Measurements from ENCODE around the gene DCDC2B.

The DCDC2B gene

DNA sequence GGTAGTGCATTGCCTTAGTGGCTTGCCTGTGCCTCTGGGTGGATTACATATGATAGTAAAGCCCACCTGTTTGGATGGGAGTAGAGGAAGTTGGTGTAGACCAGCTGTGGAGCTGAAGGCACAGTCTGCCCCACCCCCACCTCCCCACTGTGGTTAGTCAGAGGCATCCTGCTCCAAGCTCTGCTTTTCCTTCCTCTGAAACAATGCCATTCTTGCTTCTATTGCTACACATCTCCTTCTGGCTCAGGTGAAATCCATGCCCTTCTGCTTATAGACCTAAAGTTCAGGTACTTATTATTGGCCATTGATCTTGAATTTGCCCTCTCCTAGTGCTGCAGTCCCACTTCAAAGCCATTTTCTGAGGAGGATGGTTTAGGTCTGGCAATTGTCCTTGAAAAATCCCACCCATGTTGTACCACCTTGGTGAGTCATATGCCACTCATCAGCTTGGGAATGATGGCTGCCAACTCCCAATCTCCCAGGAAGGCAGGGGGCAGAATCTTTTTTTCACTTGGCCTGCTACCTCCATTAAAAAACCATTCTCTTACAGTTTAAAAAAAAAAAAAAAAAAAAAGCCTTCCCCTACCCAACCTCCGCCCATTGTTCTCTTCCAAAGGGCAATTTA, 36.2 kb upstream of the DCDC2B start:
- Histone ChIP-seq H4K20me1 (ENCODE audit: insufficient read depth) (no peaks in the 10 kb centered on the region), H2AFZ (ENCODE audit: low read depth) (no peak overlapping the region), H3K9ac (no peak overlapping the region), H3K27me3 (ENCODE audit: insufficient read depth, low read depth) (no peaks in the 10 kb centered on the region), H3K4me2 (no peak overlapping the region), H3K4me1 (ENCODE audit: low read depth, poor library complexity, severe bottlenecking) (peaks cover 11% of the 10 kb centered on the region), H3K36me3 (ENCODE audit: insufficient read depth) (peaks cover 7% of the 10 kb centered on the region; the same call in 1 of the 2 replicates), H3K27ac (no peak overlapping the region), H3K79me2 (ENCODE audit: insufficient read depth, low read depth) (no peaks in the 10 kb centered on the region), H3K4me3 (IDR thresholded peaks at IDR 0.05; ENCODE audit: insufficient read depth, low read depth, low read length) (no peak overlapping the region)
- TF ChIP-seq, protein P1, sequence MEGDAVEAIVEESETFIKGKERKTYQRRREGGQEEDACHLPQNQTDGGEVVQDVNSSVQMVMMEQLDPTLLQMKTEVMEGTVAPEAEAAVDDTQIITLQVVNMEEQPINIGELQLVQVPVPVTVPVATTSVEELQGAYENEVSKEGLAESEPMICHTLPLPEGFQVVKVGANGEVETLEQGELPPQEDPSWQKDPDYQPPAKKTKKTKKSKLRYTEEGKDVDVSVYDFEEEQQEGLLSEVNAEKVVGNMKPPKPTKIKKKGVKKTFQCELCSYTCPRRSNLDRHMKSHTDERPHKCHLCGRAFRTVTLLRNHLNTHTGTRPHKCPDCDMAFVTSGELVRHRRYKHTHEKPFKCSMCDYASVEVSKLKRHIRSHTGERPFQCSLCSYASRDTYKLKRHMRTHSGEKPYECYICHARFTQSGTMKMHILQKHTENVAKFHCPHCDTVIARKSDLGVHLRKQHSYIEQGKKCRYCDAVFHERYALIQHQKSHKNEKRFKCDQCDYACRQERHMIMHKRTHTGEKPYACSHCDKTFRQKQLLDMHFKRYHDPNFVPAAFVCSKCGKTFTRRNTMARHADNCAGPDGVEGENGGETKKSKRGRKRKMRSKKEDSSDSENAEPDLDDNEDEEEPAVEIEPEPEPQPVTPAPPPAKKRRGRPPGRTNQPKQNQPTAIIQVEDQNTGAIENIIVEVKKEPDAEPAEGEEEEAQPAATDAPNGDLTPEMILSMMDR (conservative IDR thresholded peaks at IDR 0.05; ENCODE audit: low read depth, low read length), result no peak

DNA sequence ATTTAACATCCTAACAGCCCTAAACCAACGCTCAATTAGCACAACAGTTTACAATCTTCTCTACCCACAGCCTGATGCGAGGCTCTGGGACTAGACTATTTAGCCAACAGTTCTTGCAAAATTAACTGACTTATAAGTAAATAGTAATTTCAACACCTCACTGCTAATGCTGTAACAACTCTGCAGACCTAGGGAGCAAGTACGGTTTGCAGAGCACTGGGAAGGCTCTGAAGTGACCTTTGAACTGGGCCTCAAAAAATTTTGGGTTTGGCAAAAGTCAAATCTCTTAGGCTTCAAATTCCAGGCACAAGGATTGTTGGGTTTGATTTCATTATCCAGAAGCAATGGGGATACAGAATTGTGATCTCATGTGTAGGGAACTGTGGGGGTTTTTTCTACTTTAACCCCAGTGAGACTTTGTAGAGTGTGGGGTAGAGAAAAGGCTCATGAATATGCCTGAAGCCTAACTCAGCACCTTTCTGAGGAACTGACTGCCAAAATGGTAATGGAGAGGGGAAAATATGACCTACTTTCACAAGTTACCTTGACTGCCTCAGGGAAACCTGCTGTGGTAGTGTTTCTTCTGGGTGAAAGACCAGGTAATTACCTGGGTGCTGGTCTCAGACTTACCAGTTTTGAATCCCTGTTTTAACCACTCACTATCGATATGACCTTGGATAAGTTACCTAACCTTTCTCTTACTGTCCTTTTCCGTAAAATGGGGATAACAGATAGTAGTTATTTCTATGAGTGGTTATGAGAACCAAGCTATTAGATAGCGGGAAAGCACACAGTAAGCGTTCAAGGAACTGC, 30.3 kb upstream of the DCDC2B start:
- TF ChIP-seq, protein P1 (conservative IDR thresholded peaks at IDR 0.05; ENCODE audit: low read depth, low read length), result no peak
- Histone ChIP-seq H3K4me1 (ENCODE audit: low read depth, poor library complexity, severe bottlenecking) (peaks cover 55% of the 10 kb centered on the region), H3K36me3 (ENCODE audit: insufficient read depth) (peaks cover 10% of the 10 kb centered on the region; the same call in 1 of the 2 replicates), H3K27ac (peak overlapping the region; percentile 56), H3K9ac (peak overlapping the region; percentile 80; the same call in 1 of the 2 replicates), H3K27me3 (ENCODE audit: insufficient read depth, low read depth) (no peaks in the 10 kb centered on the region), H2AFZ (ENCODE audit: low read depth) (peak overlapping the region; percentile 62; the same call in 1 of the 2 replicates), H4K20me1 (ENCODE audit: insufficient read depth) (no peaks in the 10 kb centered on the region), H3K4me3 (IDR thresholded peaks at IDR 0.05; ENCODE audit: insufficient read depth, low read depth, low read length) (peak overlapping the region; percentile 36), H3K4me2 (peak overlapping the region; percentile 77), H3K79me2 (ENCODE audit: insufficient read depth, low read depth) (peaks cover 35% of the 10 kb centered on the region)

DNA sequence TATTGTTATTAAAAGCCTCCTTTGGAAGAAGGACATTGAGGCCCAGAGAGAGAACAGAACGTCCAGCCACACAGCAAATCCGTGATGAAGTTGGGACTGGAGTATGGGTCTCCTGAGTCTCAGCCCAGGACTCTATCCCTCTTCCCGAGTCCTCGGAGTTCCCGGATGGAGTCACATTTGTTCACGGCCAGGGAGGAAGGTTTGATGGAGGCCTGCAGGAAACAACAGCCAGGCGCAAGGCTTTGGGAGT, 29.8 kb upstream of the DCDC2B start:
- TF ChIP-seq, protein P1 (conservative IDR thresholded peaks at IDR 0.05; ENCODE audit: low read depth, low read length), result no peak
- peak overlapping the region; percentile 80; the same call in 1 of the 2 replicates for H3K9ac ChIP-seq
- H2AFZ ChIP-seq (ENCODE audit: low read depth), result peak overlapping the region; percentile 62
- peaks cover 14% of the 10 kb centered on the region; the same call in 1 of the 2 replicates for H3K36me3 ChIP-seq (ENCODE audit: insufficient read depth)
- no peaks in the 10 kb centered on the region for H3K27me3 ChIP-seq (ENCODE audit: insufficient read depth, low read depth)
- H3K27ac ChIP-seq, result peak overlapping the region; percentile 56
- H4K20me1 ChIP-seq (ENCODE audit: insufficient read depth), result no peaks in the 10 kb centered on the region
- peak overlapping the region; percentile 77 for H3K4me2 ChIP-seq
- H3K79me2 ChIP-seq (ENCODE audit: insufficient read depth, low read depth), result peaks cover 40% of the 10 kb centered on the region
- peaks cover 60% of the 10 kb centered on the region for H3K4me1 ChIP-seq (ENCODE audit: low read depth, poor library complexity, severe bottlenecking)
- H3K4me3 ChIP-seq (IDR thresholded peaks at IDR 0.05; ENCODE audit: insufficient read depth, low read depth, low read length), result peak overlapping the region; percentile 36

DNA sequence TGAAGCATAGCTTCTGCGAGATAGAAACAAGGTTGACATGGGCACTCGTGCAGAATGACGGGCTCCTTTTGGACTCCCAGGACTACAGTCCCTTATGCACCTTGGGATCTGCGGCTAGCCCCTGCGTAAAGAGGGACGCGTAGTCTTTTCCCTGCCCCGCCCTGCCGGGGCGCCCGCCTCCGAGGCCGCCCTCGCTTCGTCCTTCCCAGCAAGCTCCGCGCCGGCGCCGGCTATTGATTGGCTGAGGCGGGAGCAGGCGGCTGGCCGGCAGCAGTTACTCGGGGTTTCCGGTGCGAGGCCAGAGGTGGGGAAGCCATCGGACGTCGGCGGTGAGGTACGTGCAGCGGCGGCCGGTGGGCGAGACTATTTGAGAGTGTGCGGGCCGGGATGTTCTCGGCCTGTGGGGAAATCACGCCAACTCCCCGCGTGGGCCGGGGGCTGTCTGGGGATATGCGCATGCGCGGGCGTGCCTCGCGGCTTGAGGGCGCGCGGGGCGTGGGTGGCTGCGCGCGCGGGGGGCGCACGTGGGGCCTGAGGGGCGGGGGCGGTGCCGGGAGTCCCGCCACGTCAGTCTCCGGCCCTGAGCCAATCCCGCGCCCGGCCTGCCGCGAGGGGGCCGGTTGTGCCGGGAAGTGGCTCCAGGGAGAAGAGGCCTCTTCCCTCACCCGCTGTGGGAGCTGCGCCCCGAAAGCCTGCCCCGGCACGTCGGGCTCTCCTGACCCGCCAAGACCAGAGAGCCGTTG, 29.3 kb upstream of the DCDC2B start, which contains the start of gene TXLNA:
Gene TXLNA (plus strand): TSS at position 233 of the 743 bp plus-strand sequence. CDS start 671 bp downstream, outside the sequence.
- Histone ChIP-seq H3K4me1 (ENCODE audit: low read depth, poor library complexity, severe bottlenecking) (peaks cover 65% of the 10 kb centered on the region), H3K27me3 (ENCODE audit: insufficient read depth, low read depth) (no peaks in the 10 kb centered on the region), H3K4me3 (IDR thresholded peaks at IDR 0.05; ENCODE audit: insufficient read depth, low read depth, low read length) (peak within 1 kb of the TSS; percentile 48), H3K9ac (peak within 1 kb of the TSS; percentile 80), H3K36me3 (ENCODE audit: insufficient read depth) (peaks cover 19% of the 10 kb centered on the region; the same call in 1 of the 2 replicates), H3K4me2 (peak within 1 kb of the TSS; percentile 79), H4K20me1 (ENCODE audit: insufficient read depth) (no peaks in the 10 kb centered on the region), H2AFZ (ENCODE audit: low read depth) (peak within 1 kb of the TSS; percentile 62), H3K79me2 (ENCODE audit: insufficient read depth, low read depth) (peaks cover 45% of the 10 kb centered on the region), H3K27ac (peak within 1 kb of the TSS; percentile 56)
- TF ChIP-seq, protein P1 (conservative IDR thresholded peaks at IDR 0.05; ENCODE audit: low read depth, low read length), result no peak
